GM23338 (cell line): Measurements from ENCODE around the gene HIVEP3. TPM values are rescaled to one million over a fixed set of nuclear protein-coding genes. Genes with fewer than 3 reads are reported as not detected.

ENCODE experiments used
- CREB1 ChIP-seq: fragments of 250-450 bp; sonication (Bioruptor Pico); IDR thresholded peaks from 2 replicates; pipeline ENCODE4 v1.5.0; 2020; ENCODE audit warnings: low read depth, mild to moderate bottlenecking, moderate library complexity
- CTCF ChIP-seq, 2 experiments: fragments of 200-600 bp in 1 of 2; sonication (generic) in 1 of 2; conservative IDR thresholded peaks; 2 replicates each; pipeline versions ENCODE4 v1.5.1 to v1.6.1; 2016 to 2017; ENCODE audit warnings: antibody characterized with exemption in 2 of 2, low read depth in 2 of 2, mild to moderate bottlenecking in 2 of 2, moderate library complexity in 1 of 2
- ETS1 ChIP-seq: IDR thresholded peaks from 2 replicates; pipeline ENCODE4 v1.6.1; 2016; ENCODE audit warnings: antibody characterized with exemption
- EZH2 ChIP-seq: fragments of 200-600 bp; sonication (generic); IDR thresholded peaks from one replicate; pipeline ENCODE4 v1.8.0; 2017; ENCODE audit warnings: antibody characterized with exemption, mild to moderate bottlenecking, low read depth; ENCODE audit not compliant: unreplicated experiment
- JUNB ChIP-seq: IDR thresholded peaks from one replicate; pipeline ENCODE4 v1.6.1; 2016; ENCODE audit warnings: antibody characterized with exemption; ENCODE audit not compliant: unreplicated experiment
- POLR2AphosphoS5 ChIP-seq: IDR thresholded peaks from 2 replicates; pipeline ENCODE4 v1.6.1; 2016; ENCODE audit warnings: antibody characterized with exemption, low read depth
- STAT1 ChIP-seq: IDR thresholded peaks from one replicate; pipeline ENCODE4 v1.6.1; 2016; ENCODE audit warnings: antibody characterized with exemption; ENCODE audit not compliant: unreplicated experiment
- ZNF114 ChIP-seq: fragments of 250-450 bp; sonication (Bioruptor Pico); IDR thresholded peaks from 2 replicates; pipeline ENCODE4 v1.5.0; 2020; ENCODE audit warnings: mild to moderate bottlenecking, moderate library complexity
- ZNF331 ChIP-seq: fragments of 250-450 bp; sonication (Bioruptor Pico); IDR thresholded peaks from 2 replicates; pipeline ENCODE4 v1.5.0; 2020; ENCODE audit warnings: low read depth, mild to moderate bottlenecking, moderate library complexity
- ZNF462 ChIP-seq: fragments of 250-450 bp; sonication (Bioruptor Pico); IDR thresholded peaks from 2 replicates; pipeline ENCODE4 v1.5.0; 2020; ENCODE audit warnings: mild to moderate bottlenecking, moderate library complexity
- polyA plus RNA-seq: library from polyadenylated mRNA; unstranded; fragments of >200 nt; fragmentation: Nextera tagmentation; extraction: Ambion mirVana; gene quantifications from 2 replicates; pipeline ENCODE4 v1.2.1, GENCODE V29; 2016
- total RNA-seq: library from RNA; depleted of rRNA; stranded (reverse); fragments of >200 nt; shearing (Covaris generic); gene quantifications from 2 replicates; pipeline ENCODE4 v1.2.3, GENCODE V29; 2014

HIVEP3 gene
- total and polyA plus RNA-seq, 2 experiments from 2014 or later = 0.14 to 0.24 TPM

GRCh38 chr1:41882068-41882477 is 36.6 kb downstream of the HIVEP3 start (continued):
- TF ChIP-seq ZNF462 (CRISPR knock-in tag) = no peak
- no peak for TF ChIP-seq POLR2AphosphoS5
- TF ChIP-seq CTCF (conservative IDR thresholded peaks at IDR 0.05; ENCODE audit: low read depth in 2 of 2) = no peak
- no peak for TF ChIP-seq ETS1
- TF ChIP-seq ZNF114 (CRISPR knock-in tag) = no peak
- TF ChIP-seq STAT1 = no peak
- TF ChIP-seq ZNF331 = no peak
- TF ChIP-seq EZH2 = no peak
- TF ChIP-seq JUNB = no peak
- TF ChIP-seq CREB1 (CRISPR knock-in tag) = no peak
